CD4-positive, alpha-beta memory T cell (primary cell): Measurements from ENCODE around the gene IFNGR1. TPM values are rescaled to one million over a fixed set of nuclear protein-coding genes. Genes with fewer than 3 reads are reported as not detected.

Source experiments
- CTCF ChIA-PET: fragments of 350-600 bp; sonication (Branson Sonifier 250); formaldehyde crosslinking; loops from one replicate; lab custom pipeline; 2021; ENCODE audit warnings: inconsistent platforms; ENCODE audit not compliant: partially characterized antibody; lab: Charles Lee
- POLR2A ChIA-PET: fragments of 350-600 bp; sonication (Branson Sonifier 250); formaldehyde crosslinking; loops from one replicate; lab custom pipeline; 2021; ENCODE audit not compliant: partially characterized antibody; lab: Charles Lee
- DNase-seq, 5 donors: peaks; one replicate each; pipeline versions ENCODE4 v3.0.0 to v3.0.0-alpha.2; 2020 to 2022; ENCODE audit warnings: mixed read lengths in 1 of 5
- H3K27ac ChIP-seq: one replicate; pipeline ENCODE4 v1.7.0; 2013; ENCODE audit warnings: low read depth, low read length
- H3K27me3 ChIP-seq: 2 replicates; pipeline ENCODE4 v1.7.0; 2013; ENCODE audit warnings: mild to moderate bottlenecking, low read length, moderate library complexity; ENCODE audit not compliant: insufficient read depth
- H3K36me3 ChIP-seq: 2 replicates; pipeline ENCODE4 v1.7.0; 2013; ENCODE audit warnings: mild to moderate bottlenecking, low read length, moderate library complexity; ENCODE audit not compliant: insufficient read depth
- H3K4me1 ChIP-seq: 2 replicates; pipeline ENCODE4 v1.7.0; 2013; ENCODE audit warnings: mild to moderate bottlenecking, low read length, moderate library complexity; ENCODE audit not compliant: insufficient read depth
- H3K4me3 ChIP-seq, 2 donors: one replicate each; pipeline ENCODE4 v1.7.0; 2013; ENCODE audit warnings: low read length in 2 of 2, mild to moderate bottlenecking in 1 of 2
- H3K9me3 ChIP-seq, 2 donors: one replicate each; pipeline ENCODE4 v1.7.0; 2013; ENCODE audit warnings: low read length in 2 of 2, control low read depth in 1 of 2; ENCODE audit not compliant: control insufficient read depth in 1 of 2
- H3K27ac Mint-ChIP-seq, 7 donors: one replicate each; pipeline ENCODE4 v1.8.0; 2020 to 2021; ENCODE audit warnings: mixed read lengths in 7 of 7, mild to moderate bottlenecking in 6 of 7, inconsistent platforms in 3 of 7, moderate library complexity in 3 of 7
- H3K27me3 Mint-ChIP-seq, 2 donors: one replicate each; pipeline ENCODE4 v1.8.0; 2020 to 2021; ENCODE audit warnings: mixed read lengths in 2 of 2
- H3K36me3 Mint-ChIP-seq, 2 donors: one replicate each; pipeline ENCODE4 v1.8.0; 2020 to 2021; ENCODE audit warnings: mixed read lengths in 2 of 2, inconsistent platforms in 1 of 2, mild to moderate bottlenecking in 1 of 2
- H3K4me1 Mint-ChIP-seq, 4 donors: one replicate each; pipeline ENCODE4 v1.8.0; 2020 to 2021; ENCODE audit warnings: mixed read lengths in 4 of 4, mild to moderate bottlenecking in 1 of 4
- H3K4me3 Mint-ChIP-seq, 8 donors: one replicate each; pipeline ENCODE4 v1.8.0; 2020 to 2021; ENCODE audit warnings: mixed read lengths in 8 of 8, mild to moderate bottlenecking in 7 of 8, moderate library complexity in 6 of 8, inconsistent platforms in 3 of 8
- H3K9me3 Mint-ChIP-seq, 8 donors: one replicate each; pipeline ENCODE4 v1.8.0; 2020 to 2021; ENCODE audit warnings: mixed read lengths in 8 of 8, mild to moderate bottlenecking in 5 of 8, inconsistent platforms in 3 of 8, moderate library complexity in 1 of 8
- intact Hi-C: fragments of 100-400 bp; cut with micrococcal nuclease; formaldehyde crosslinking; loops from one replicate; pipeline ENCODE4 v1.15.1; 2023
- polyA plus RNA-seq, 2 donors: library from polyadenylated mRNA; unstranded; fragments of 300-500 nt; fragmentation: Illumina TruSeq; gene quantifications; one replicate each; pipeline ENCODE4 v1.2.3, GENCODE V29; 2021
- total RNA-seq, 2 experiments: library from RNA; stranded (reverse); gene quantifications; one replicate each; pipeline ENCODE4 v1.2.3, GENCODE V29; 2021

Gene IFNGR1
- total and polyA plus RNA-seq, 4 experiments from 2014 or later = 38.3 to 57.9 (median 39.9) TPM

- Histone ChIP-seq H3K9me3 (no peaks in the 10 kb centered on the region), H3K27ac (no peak overlapping the region), H3K36me3 (peaks cover 32% of the 10 kb centered on the region), H3K4me3 (no peak overlapping the region), H3K27me3 (no peaks in the 10 kb centered on the region), H3K4me1 (peaks cover 1% of the 10 kb centered on the region)
- ChIA-PET CTCF (no interaction called here), POLR2A (no interaction called here)
- H3K36me3 Mint-ChIP-seq = peaks cover 58 to 66% of the 10 kb centered on the region in 2 donors
- intact Hi-C loops = no loop called here
- H3K27ac Mint-ChIP-seq = peak overlapping the region in 2 of 7 donors; percentile 23 to 27
- H3K4me1 Mint-ChIP-seq = peaks cover 19 to 34% (median 31%) of the 10 kb centered on the region in 4 donors
- H3K4me3 Mint-ChIP-seq = no peak overlapping the region
- no peak for DNase-seq
- peaks cover 0 to 2% (median 0%) of the 10 kb centered on the region in 8 donors for H3K9me3 Mint-ChIP-seq
- no peaks in the 10 kb centered on the region for H3K27me3 Mint-ChIP-seq
Observed at GRCh38 chr6:137206577-137206976, 12.6 kb downstream of the IFNGR1 start.

- DNase-seq = no peak
- Histone ChIP-seq H3K36me3 (peaks cover 46% of the 10 kb centered on the region), H3K27ac (no peak overlapping the region), H3K4me1 (no peaks in the 10 kb centered on the region), H3K9me3 (no peaks in the 10 kb centered on the region), H3K4me3 (no peak overlapping the region), H3K27me3 (no peaks in the 10 kb centered on the region)
- POLR2A ChIA-PET = no interaction called here
- Mint-ChIP-seq H3K36me3 (peaks cover 54 to 66% of the 10 kb centered on the region in 2 donors), H3K9me3 (peaks cover 0 to 2% (median 0%) of the 10 kb centered on the region in 8 donors), H3K27me3 (no peaks in the 10 kb centered on the region), H3K27ac (no peak overlapping the region), H3K4me3 (no peak overlapping the region), H3K4me1 (peaks cover 9 to 16% (median 10%) of the 10 kb centered on the region in 4 donors)
- intact Hi-C loops = no loop called here
- CTCF ChIA-PET = no interaction called here
Observed at GRCh38 chr6:137203256-137203655, 15.9 kb downstream of the IFNGR1 start.

- Mint-ChIP-seq H3K36me3 (peaks cover 56 to 65% of the 10 kb centered on the region in 2 donors), H3K4me1 (peaks cover 5 to 11% (median 7%) of the 10 kb centered on the region in 4 donors), H3K27me3 (no peaks in the 10 kb centered on the region), H3K4me3 (no peak overlapping the region), H3K27ac (peak overlapping the region in 1 of 7 donors; percentile 17), H3K9me3 (no peaks in the 10 kb centered on the region)
- no peaks in the 10 kb centered on the region for H3K4me1 ChIP-seq
- H3K4me3 ChIP-seq = no peak overlapping the region
- no peaks in the 10 kb centered on the region for H3K27me3 ChIP-seq
- intact Hi-C loops = no loop called here
- no peaks in the 10 kb centered on the region for H3K9me3 ChIP-seq
- peaks cover 50% of the 10 kb centered on the region for H3K36me3 ChIP-seq
- ChIA-PET POLR2A (interaction anchor here (0.7 kb wide), 1 partner anchor 725 kb away, joined by 4 read pairs; no protein-coding TSS in a partner anchor), CTCF (no interaction called here)
- no peak overlapping the region for H3K27ac ChIP-seq
- no peak for DNase-seq
Observed at GRCh38 chr6:137202078-137202477, 17.1 kb downstream of the IFNGR1 start.

- DNase-seq = no peak
- CTCF ChIA-PET = no interaction called here
- Histone ChIP-seq H3K27me3 (no peaks in the 10 kb centered on the region), H3K4me3 (no peak overlapping the region), H3K36me3 (peaks cover 47% of the 10 kb centered on the region), H3K4me1 (peaks cover under 1% of the 10 kb centered on the region), H3K27ac (no peak overlapping the region), H3K9me3 (no peaks in the 10 kb centered on the region)
- intact Hi-C loops = no loop called here
- H3K4me1 Mint-ChIP-seq = peaks cover 10 to 18% (median 11%) of the 10 kb centered on the region in 4 donors
- no peak overlapping the region for H3K27ac Mint-ChIP-seq
- POLR2A ChIA-PET = no interaction called here
- H3K4me3 Mint-ChIP-seq = no peak overlapping the region
- H3K36me3 Mint-ChIP-seq = peaks cover 52 to 59% of the 10 kb centered on the region in 2 donors
- no peaks in the 10 kb centered on the region for H3K9me3 Mint-ChIP-seq
- H3K27me3 Mint-ChIP-seq = no peaks in the 10 kb centered on the region
Observed at GRCh38 chr6:137201006-137201405, 18.2 kb downstream of the IFNGR1 start.

- no peaks in the 10 kb centered on the region for H3K27me3 ChIP-seq
- POLR2A ChIA-PET = no interaction called here
- H3K4me3 Mint-ChIP-seq = no peak overlapping the region
- no peaks in the 10 kb centered on the region for H3K27me3 Mint-ChIP-seq
- H3K27ac ChIP-seq = no peak overlapping the region
- H3K4me1 ChIP-seq = peaks cover 5% of the 10 kb centered on the region
- CTCF ChIA-PET = no interaction called here
- peaks cover 12 to 22% (median 16%) of the 10 kb centered on the region in 4 donors for H3K4me1 Mint-ChIP-seq
- H3K4me3 ChIP-seq = no peak overlapping the region
- peaks cover 41% of the 10 kb centered on the region for H3K36me3 ChIP-seq
- no peaks in the 10 kb centered on the region for H3K9me3 Mint-ChIP-seq
- peaks cover 48 to 54% of the 10 kb centered on the region in 2 donors for H3K36me3 Mint-ChIP-seq
- H3K27ac Mint-ChIP-seq = no peak overlapping the region
- no peak for DNase-seq
- intact Hi-C loops = no loop called here
- H3K9me3 ChIP-seq = no peaks in the 10 kb centered on the region
Observed at GRCh38 chr6:137200288-137200687, 18.9 kb downstream of the IFNGR1 start.

GRCh38 chr6:137197684-137198645 lies 21.2 kb downstream of the IFNGR1 start:
- POLR2A ChIA-PET = no interaction called here
- H3K9me3 Mint-ChIP-seq = no peaks in the 10 kb centered on the region

More at GRCh38 chr6:137197684-137198645, 21.2 kb downstream of the IFNGR1 start:
- Histone ChIP-seq H3K4me3 (no peak overlapping the region), H3K4me1 (peaks cover 5% of the 10 kb centered on the region), H3K27me3 (no peaks in the 10 kb centered on the region), H3K9me3 (no peaks in the 10 kb centered on the region), H3K36me3 (peaks cover 19% of the 10 kb centered on the region), H3K27ac (no peak overlapping the region)
- intact Hi-C loops = no loop called here
- Mint-ChIP-seq H3K27ac (peak overlapping the region in 2 of 7 donors; percentile 16 to 18), H3K4me1 (peaks cover 8 to 22% (median 15%) of the 10 kb centered on the region in 4 donors), H3K4me3 (peak overlapping the region in 1 of 8 donors; percentile 10), H3K36me3 (peaks cover 28 to 33% of the 10 kb centered on the region in 2 donors), H3K27me3 (no peaks in the 10 kb centered on the region)
- no peak for DNase-seq
- CTCF ChIA-PET = no interaction called here
